Measurements from ENCODE around the gene TSC22D4. TPM values are rescaled to one million over a fixed set of nuclear protein-coding genes. Genes with fewer than 3 reads are reported as not detected.

TSC22D4 gene
- total RNA-seq, 4 donors from 2014 or later = 28.9 to 51.2 (median 40.6) TPM

DNA sequence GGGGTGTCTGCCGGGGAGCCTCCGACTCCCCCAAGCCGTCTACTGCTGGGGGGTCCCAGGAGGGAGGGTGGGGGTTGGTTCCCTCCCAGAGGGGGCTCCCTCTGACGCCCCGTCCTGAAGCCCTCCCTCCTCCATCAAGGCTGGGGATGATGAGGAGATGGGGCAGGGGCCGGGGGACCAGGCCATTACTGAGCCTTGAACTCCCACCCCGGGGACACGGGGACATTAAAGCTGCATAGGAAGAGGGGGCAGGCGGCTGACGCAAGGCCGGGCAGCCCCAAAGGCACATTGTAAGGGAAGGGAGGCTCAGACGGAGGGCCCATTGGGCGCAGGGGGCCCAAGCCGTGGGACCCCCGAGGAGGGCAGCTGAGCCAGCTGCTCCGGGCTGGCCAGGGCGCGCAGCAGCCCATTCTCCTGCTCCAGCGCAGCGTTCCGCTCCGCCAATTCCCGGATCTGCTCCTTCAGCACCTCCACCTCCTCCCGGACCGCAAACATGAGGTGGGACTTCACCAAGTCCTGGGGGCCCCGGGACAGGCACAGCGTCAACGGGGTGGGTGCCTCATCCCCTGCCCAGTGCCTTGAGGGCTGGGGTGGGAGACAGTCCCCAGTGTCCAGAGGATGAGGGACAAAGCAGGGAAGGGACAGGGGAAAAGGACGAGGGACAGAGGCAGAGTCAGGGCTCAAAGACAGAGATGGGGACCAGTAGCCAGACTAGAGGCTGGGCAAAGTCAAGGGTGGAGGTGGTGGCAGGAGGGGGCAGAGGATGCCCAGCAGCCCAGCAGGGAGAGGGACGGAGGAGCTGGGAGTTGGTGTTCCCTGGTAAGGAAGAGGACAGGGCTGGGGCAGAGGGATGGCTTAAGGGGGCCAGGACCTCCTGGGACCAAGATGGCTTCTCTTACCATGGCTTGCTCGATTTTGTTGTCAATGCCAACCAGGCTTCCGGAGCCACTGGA, 12.1 kb downstream of the TSC22D4 start:
- Histone ChIP-seq H3K9me3 (no peaks in the 10 kb centered on the region), H3K36me3 (peaks cover 0 to 40% (median 0%) of the 10 kb centered on the region in 3 donors), H3K4me3 (no peak overlapping the region), H3K27ac (no peak overlapping the region), H3K27me3 (no peaks in the 10 kb centered on the region), H3K4me1 (peaks cover 0 to 19% (median 2%) of the 10 kb centered on the region in 4 donors)
- no peak for DNase-seq
- no peak for TF ChIP-seq POLR2A (IDR thresholded peaks at IDR 0.05)
- TF ChIP-seq, protein P1, sequence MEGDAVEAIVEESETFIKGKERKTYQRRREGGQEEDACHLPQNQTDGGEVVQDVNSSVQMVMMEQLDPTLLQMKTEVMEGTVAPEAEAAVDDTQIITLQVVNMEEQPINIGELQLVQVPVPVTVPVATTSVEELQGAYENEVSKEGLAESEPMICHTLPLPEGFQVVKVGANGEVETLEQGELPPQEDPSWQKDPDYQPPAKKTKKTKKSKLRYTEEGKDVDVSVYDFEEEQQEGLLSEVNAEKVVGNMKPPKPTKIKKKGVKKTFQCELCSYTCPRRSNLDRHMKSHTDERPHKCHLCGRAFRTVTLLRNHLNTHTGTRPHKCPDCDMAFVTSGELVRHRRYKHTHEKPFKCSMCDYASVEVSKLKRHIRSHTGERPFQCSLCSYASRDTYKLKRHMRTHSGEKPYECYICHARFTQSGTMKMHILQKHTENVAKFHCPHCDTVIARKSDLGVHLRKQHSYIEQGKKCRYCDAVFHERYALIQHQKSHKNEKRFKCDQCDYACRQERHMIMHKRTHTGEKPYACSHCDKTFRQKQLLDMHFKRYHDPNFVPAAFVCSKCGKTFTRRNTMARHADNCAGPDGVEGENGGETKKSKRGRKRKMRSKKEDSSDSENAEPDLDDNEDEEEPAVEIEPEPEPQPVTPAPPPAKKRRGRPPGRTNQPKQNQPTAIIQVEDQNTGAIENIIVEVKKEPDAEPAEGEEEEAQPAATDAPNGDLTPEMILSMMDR (IDR thresholded peaks at IDR 0.05) = no peak

DNA sequence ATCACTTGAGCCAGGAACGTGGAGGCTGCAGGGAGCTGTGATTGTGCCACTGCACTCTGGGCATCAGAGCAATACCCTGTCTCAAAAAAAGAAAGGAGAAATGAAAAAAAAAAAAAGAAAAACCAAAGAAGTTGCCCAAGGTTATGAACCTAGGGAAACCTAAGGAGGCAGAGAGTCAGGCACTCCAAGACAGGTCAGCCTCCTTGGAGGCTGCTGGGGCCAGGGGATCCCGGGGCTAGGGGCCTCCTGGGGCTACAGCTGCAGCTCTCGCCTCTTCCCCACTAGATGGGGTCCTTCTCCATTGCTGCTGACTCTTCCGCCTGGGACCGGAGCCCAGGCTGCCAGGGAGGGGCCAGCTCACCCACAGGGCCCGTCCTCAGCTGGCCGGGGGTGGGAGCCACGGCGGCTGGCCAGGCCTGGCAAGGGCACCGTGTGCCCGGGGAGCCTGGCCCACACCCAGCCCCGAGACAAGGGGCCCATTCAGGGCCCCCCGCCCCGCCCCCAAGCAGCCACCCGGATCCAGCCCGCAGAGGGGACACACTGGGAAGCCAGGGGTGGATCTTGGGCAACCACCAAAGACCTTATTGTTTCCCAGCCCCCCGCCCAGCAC, 13.2 kb downstream of the TSC22D4 start:
- H3K36me3 ChIP-seq = peaks cover 0 to 33% (median 0%) of the 10 kb centered on the region in 3 donors
- no peak for DNase-seq
- TF ChIP-seq POLR2A (IDR thresholded peaks at IDR 0.05) = no peak
- TF ChIP-seq, protein P1 (IDR thresholded peaks at IDR 0.05) = peak in 4 of 6 experiments; percentile 39 to 48 (median 44)
- H3K4me3 ChIP-seq = no peak overlapping the region
- no peaks in the 10 kb centered on the region for H3K9me3 ChIP-seq
- peaks cover 0 to 16% (median 2%) of the 10 kb centered on the region in 4 donors for H3K4me1 ChIP-seq
- H3K27ac ChIP-seq = no peak overlapping the region
- no peaks in the 10 kb centered on the region for H3K27me3 ChIP-seq

DNA sequence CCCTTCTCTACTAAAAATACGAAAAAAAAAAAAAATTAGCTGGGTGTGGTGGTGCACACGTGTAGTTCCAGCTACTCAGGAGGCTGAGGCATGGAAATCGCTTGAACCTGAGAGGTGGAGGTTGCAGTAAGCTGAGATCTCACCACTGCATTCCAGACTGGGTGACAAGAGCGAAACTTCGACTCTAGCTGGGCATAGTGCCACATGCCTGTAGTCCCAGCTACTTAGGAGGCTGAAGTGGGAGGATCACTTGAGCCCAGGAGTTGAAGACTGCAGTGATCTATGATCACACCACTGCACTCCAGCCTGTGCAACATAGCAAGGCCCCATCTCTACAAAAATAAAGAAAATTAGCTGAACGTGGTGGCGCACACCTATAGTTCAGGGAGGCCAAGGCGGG, 13.7 kb downstream of the TSC22D4 start:
- H3K4me1 ChIP-seq = peaks cover 0 to 15% (median 2%) of the 10 kb centered on the region in 4 donors
- H3K9me3 ChIP-seq = no peaks in the 10 kb centered on the region
- peaks cover 0 to 28% (median 0%) of the 10 kb centered on the region in 3 donors for H3K36me3 ChIP-seq
- TF ChIP-seq, protein P1 (IDR thresholded peaks at IDR 0.05) = no peak
- TF ChIP-seq POLR2A (IDR thresholded peaks at IDR 0.05) = no peak
- H3K27ac ChIP-seq = no peak overlapping the region
- H3K4me3 ChIP-seq = no peak overlapping the region
- H3K27me3 ChIP-seq = no peaks in the 10 kb centered on the region
- no peak for DNase-seq

DNA sequence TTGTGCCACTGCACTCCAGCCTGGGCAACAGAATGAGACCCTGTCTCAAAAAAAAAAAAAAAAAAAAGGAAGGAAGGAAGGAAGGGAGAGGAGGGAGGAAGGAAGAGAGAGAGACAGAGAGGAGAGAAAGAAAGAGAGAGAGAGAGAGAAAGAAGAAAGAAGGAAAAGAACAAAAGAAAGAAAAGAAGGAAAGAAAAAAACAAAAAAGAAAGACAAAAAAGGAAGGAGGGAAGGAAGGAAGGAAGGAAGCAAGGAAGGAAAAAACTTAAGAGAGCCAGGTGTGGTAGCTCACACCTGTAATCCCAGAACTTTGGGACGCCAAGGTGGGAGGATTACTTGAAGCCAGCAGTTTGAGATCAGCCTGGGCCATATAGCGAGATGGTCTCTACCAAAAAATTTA, 14.2 kb downstream of the TSC22D4 start:
- TF ChIP-seq, protein P1 (IDR thresholded peaks at IDR 0.05) = no peak
- no peak for TF ChIP-seq POLR2A (IDR thresholded peaks at IDR 0.05)
- Histone ChIP-seq H3K36me3 (peaks cover 0 to 23% (median 0%) of the 10 kb centered on the region in 3 donors), H3K9me3 (no peaks in the 10 kb centered on the region), H3K4me1 (peaks cover 0 to 14% (median 2%) of the 10 kb centered on the region in 4 donors), H3K4me3 (no peak overlapping the region), H3K27me3 (no peaks in the 10 kb centered on the region), H3K27ac (no peak overlapping the region)
- no peak for DNase-seq

GRCh38 chr7:100464210-100464660, 14.8 kb downstream of the TSC22D4 start, which contains the start of gene SPACDR:
SPACDR (minus strand) TSS chr7:100464260; CDS start chr7:100464025, 235 bp downstream.
- DNase-seq = no peak
- peaks cover 0 to 8% (median 0%) of the 10 kb centered on the region in 4 donors for H3K4me1 ChIP-seq
- H3K36me3 ChIP-seq = peaks cover 0 to 22% (median 0%) of the 10 kb centered on the region in 3 donors
- H3K27ac ChIP-seq = no peak within 1 kb of the TSS
- H3K4me3 ChIP-seq = no peak within 1 kb of the TSS
- no peaks in the 10 kb centered on the region for H3K27me3 ChIP-seq
- no peaks in the 10 kb centered on the region for H3K9me3 ChIP-seq
- TF ChIP-seq POLR2A (IDR thresholded peaks at IDR 0.05) = no peak
- TF ChIP-seq, protein P1 (IDR thresholded peaks at IDR 0.05) = no peak
